Endometrial microvascular endothelial cells (primary cell): ENCODE measurements around the gene AMTN. TPM values are rescaled to one million over a fixed set of nuclear protein-coding genes. Genes with fewer than 3 reads are reported as not detected.
"Not testable (repeated sequence)": the region's sequence is repeated elsewhere in the genome, so short reads cannot be mapped to it uniquely, and the experiment has no call there.

Experiments used
- in situ Hi-C: cut with HindIII; loops from 2 replicates; pipeline ENCODE4 v1.10.0; 2017; ENCODE audit warnings: low sequenced_read_pairs, low pct_unique_long_range_greater_than_20kb; ENCODE audit errors: inconsistent ontology term
- total RNA-seq: library from RNA; depleted of rRNA; stranded (reverse); fragments of >200 nt; gene quantifications from one replicate; pipeline ENCODE4 v1.2.3, GENCODE V29; 2015; ENCODE audit errors: inconsistent ontology term

Gene AMTN, protein sequence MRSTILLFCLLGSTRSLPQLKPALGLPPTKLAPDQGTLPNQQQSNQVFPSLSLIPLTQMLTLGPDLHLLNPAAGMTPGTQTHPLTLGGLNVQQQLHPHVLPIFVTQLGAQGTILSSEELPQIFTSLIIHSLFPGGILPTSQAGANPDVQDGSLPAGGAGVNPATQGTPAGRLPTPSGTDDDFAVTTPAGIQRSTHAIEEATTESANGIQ
- total RNA-seq = not detected

DNA sequence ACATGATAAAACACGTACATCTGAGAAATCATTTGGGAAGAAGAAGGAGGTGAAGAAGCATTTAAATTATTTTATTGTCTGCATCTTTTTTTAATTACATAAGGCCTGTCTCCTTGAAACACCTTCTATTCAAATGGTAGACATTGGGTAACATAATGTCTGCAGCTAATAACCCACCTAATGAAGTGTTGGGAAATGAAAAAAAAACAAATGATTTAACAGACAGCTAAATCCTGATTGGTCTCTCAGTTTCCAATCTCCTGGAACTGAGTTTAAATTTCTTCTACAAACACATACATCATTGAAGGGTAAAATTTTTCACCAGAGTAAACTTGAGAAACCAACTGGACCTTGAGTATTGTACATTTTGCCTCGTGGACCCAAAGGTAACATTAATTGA lies at the start of gene AMTN:
Gene AMTN (plus strand): TSS at position 301 of the 400 bp plus-strand sequence. CDS start 209 bp downstream, outside the sequence.
- in situ Hi-C loops = no loop called here

DNA sequence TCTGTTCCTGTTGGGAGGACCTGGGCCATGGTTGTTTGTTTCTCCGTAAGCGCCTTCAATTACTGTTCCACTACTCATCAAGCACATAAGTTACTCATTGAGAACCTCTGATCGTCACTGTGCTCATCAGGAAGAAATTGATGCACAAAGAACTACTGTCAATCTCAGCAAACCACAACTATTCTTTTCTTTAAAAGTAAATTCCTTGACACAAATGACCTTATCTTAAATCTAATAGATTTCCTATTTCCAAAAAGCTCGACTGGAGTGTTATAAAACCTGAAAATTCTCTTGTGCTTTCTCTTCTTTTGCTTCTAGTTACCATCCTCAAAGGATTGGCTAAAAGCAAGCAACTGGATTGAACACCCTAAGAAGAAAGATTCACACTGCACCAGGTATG lies 46.5 kb upstream of the AMTN start, which contains the start of gene MUC7:
Gene MUC7 (plus strand): TSS at position 301 of the 400 bp plus-strand sequence. CDS start 1,825 bp downstream, outside the sequence.
- in situ Hi-C loops = no loop called here

DNA sequence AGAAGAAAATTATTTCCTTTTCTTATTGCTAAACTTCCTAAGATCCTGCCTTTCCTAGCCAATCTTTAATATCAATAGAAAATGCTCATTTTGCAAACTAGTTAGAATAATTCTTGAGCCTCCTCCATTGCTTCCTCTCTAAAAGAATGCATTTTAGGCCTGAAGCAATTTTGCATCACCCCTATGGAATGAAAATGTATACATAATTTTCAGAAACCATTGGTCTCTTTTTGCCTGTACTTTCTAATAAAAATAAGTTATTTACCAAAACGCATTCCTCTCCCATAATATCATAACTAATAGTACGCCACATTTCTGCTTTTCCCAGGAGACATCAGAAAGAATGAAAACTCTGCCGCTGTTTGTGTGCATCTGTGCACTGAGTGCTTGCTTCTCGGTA lies 44.7 kb upstream of the AMTN start:
- in situ Hi-C loops = no loop called here

DNA sequence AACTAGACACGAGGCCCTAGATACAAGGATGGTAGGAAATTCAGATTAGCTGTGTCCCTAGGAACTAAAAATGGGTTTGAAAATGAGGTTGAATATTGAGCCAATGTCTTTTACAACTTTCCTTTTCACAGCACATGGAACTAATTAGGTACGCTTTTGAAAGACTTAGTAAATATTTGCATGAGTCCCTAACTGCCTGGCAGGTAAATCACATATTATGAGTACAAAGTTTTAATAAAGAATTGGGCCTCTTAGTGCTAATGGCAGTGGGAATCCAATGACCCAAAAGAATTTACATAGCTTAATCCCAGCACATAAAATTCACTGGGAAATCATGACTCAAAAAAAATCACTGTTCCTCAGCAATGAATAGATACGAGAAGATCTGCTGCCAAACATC lies 29.6 kb upstream of the AMTN start:
- in situ Hi-C loops = no loop called here

DNA sequence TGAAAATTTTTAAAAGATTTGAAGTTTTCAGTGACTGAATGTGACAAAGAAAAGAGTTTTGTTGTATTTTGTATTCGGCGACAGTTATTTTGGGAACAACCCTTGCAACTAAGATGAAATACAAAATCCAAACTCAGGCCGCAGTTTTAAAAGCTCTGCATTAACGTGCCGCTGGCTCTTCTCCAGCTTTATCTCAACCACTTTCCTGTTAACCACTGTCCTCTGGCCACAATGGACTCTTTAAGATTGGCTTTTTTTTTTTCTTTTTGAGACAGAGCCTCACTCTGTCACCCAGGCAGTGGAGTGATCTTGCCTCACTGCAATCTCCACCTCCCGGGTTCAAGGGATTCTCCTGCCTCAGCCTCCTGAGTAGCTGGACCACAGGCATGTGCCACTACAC lies 22.1 kb upstream of the AMTN start:
- in situ Hi-C loops = no loop called here

DNA sequence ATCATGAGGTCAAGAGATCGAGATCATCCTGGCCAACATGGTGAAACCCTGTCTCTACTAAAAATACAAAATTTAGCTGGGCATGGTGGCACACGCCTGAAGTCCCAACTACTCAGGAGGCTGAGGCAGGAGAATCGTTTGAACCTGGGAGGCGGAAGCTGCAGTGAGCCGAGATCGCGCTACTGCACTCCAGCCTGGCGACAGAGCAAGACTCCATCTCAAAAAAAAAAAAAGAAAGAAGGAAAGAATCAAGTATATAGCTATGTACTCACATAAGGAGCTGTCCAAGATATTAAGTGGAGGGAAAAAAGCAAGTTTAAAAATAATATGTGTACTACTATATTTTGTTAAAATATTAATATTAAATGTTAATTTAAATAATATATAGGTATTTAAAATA lies 16.5 kb upstream of the AMTN start:
- in situ Hi-C loops = not testable (repeated sequence)

DNA sequence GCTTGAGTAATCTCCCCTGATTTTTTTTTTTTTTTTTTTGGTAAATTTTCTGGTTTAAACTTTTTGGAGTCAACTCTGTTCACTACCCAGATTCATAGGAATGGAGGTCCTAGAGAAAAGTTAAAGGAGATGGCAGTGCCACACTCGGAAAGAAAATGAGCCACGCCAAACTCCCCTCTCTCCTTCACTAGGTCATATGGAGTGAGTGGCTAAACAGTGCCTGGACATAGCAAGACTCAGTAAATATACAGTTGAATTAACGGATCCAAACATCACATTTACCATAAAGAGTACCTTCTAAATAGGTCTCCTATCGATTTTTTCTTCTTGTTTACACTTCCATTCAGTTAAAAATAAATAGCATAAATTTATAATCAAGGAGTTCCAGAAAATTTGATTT lies 13.6 kb upstream of the AMTN start:
- in situ Hi-C loops = no loop called here

DNA sequence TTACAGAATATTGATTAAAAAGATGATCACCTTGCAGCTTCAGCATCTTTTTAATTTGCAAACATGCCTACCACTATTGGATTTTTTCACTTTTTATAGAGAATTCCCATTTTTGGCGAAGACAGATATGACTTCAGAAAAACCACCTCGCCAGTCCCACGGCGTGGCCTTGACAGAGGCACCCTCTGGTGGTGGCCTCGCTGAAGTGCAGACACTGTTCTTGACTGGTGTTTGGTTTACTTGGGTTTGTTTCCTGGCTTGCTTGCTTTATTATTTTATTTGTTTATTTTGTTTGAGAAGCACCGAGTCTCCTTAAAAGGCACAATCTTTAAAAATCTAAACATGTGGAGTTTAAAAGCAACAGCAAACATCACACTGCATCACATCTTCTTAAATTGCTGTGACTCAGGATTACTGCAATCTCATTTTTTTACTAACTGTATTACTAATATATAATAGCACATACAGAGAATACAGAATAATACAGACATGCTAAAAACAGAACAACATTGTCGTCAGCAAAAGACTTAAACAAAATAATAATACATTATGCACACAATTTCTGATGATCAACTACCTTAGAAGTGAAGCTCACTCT lies 13.1 kb upstream of the AMTN start:
- in situ Hi-C loops = no loop called here

DNA sequence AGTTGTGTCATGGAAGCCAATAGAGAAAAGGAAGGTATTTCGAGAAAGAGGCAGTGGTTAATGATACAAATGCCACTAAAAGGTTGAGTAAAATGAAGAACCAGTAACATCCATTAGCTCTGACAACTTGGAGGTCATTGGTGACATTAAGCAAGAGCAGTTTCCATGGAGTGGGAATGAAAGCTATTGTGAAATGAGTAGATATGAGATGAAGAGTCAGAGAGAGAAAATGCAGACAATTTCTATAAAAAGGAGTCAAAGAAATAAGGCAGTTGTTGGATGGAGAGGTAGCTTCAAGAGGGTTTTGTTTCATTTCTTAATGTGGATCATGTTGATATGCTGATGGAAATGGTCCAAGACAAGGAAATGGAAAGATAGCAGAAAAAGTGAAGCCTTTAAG lies 9.6 kb upstream of the AMTN start:
- in situ Hi-C loops = no loop called here

DNA sequence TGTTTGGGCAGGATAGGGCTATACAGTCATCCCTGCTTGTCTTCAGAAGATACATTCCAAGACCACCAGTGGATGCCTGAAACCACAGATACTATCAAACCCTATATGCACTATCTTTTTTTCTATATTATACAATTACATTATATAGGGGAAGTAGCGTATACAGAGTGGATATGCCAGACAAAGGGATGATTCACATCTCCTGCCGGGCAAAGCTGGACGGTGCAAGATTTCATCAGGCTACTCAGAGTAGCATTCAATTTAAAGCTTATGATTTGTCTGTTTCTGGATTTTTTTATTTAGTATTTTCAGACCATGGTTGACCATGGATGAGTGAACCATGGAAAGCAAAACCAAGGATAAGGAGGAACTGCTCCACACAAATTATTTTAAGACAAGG lies 7.0 kb upstream of the AMTN start:
- in situ Hi-C loops = no loop called here

DNA sequence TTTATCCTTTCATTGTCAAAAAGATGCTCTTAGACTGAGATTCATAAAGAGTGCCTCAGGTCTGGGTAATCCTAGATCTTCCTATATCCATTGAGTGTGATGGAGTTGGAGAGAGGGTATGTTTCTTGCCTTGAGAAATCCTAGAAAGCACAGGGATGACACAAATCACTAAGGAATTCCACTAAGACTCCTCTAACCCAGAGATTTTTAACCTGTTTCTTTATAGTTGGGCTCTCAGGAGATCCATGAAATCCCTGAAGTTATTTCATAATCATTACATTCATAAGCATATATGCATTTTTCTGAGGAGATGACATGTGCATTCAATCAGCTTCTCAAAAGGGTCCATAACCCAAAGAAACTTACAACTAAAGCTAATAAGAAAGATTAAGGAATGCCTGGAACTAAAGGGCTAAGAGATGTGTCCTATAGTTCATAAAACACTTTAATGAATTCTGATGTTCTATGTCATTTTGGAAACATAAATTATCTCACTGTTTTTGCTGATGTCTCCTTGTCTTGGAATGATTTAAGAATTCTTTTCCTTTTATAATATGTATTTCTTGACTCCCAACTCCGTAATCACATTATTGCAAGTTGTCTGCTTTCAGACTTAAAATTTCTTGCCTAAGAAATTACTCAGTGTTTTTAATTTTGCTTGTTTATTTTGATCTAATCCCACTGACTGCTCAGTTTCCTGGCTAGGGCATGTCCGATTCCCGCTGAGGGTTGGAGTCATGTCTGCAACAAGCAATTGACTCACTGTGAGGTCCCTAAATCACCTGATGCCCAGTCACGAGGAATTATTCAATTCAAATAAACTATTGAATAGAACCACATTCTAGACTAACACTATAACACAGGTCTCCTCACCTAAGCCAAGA lies 2.8 kb upstream of the AMTN start:
- in situ Hi-C loops = no loop called here

DNA sequence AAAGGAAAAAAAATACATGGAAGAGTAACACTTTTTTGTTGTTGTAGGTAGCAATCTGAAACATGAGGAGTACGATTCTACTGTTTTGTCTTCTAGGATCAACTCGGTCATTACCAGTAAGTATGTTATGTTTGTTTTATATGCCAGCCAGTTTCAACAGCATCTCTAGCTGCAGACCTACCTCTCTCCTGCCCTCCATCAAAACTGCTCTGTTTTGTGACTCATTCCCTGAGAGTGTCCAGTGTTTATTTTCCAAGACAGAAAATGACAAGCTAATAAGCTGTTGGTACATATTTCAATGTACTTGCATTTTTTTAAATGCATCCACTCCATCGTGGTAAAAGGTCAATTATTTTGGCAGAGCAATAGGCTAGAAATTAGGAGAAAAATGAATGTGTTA lies 347 bp downstream of the AMTN start:
- in situ Hi-C loops = no loop called here

DNA sequence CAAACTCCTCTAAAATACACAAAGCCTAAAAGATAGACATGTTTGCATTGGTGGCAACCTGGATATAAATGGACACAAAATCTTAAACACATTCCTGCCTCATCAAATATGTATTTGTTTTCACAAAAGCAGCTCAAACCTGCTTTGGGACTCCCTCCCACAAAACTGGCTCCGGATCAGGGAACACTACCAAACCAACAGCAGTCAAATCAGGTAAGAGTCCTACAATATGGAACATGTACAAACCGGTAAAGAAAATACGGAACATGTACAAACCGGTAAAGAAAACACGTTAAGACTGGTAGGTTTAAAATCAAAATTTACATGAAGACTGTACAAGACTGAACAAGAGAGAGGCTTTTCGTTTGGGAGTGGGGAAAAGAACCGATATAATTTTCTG lies 4.3 kb downstream of the AMTN start:
- in situ Hi-C loops = no loop called here

DNA sequence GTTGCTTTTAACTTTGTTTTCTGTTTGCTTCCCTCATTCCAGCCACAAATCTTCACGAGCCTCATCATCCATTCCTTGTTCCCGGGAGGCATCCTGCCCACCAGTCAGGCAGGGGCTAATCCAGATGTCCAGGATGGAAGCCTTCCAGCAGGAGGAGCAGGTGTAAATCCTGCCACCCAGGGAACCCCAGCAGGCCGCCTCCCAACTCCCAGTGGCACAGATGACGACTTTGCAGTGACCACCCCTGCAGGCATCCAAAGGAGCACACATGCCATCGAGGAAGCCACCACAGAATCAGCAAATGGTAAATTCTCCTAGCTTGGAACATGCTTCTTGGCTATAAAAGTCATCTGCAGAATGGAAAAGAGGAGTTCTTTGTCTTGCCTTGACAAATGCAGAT lies 12.6 kb downstream of the AMTN start:
- in situ Hi-C loops = no loop called here

DNA sequence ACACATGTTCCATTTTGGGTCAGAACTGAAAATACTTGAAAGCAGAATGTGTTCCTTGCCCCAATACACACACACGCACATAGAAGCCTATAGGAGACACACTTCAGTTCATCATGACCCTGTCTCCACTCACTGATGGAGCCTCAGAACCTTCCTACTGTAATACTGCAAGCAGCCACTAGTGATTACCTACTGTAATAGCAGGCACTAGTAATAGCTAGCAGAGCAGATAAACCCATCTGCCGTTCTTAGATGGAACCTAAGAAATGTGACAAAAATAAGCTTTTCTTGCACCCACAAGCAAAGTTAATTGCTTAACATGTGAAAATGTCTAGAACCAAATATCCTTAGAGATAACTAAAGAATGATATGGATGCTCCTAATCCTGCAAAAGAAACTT lies 13.6 kb downstream of the AMTN start:
- in situ Hi-C loops = no loop called here

DNA sequence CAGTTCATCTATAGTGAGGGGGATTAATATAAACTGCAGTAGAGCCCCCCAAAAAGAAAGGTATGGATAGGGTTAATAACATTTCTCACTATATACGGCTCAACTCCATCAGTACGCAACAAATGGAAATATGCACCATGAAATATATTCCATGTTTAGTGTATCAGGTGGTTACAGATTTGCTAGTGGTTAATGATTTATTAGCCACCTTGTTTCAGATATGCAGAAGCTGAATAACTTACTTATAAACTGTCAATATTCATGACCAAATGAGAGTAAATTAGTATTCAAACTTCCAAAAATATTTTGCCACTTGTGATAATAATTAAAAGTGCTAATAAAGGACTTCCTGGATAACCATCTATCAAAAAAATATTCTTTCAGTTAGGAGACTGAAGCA lies 14.8 kb downstream of the AMTN start:
- in situ Hi-C loops = no loop called here

DNA sequence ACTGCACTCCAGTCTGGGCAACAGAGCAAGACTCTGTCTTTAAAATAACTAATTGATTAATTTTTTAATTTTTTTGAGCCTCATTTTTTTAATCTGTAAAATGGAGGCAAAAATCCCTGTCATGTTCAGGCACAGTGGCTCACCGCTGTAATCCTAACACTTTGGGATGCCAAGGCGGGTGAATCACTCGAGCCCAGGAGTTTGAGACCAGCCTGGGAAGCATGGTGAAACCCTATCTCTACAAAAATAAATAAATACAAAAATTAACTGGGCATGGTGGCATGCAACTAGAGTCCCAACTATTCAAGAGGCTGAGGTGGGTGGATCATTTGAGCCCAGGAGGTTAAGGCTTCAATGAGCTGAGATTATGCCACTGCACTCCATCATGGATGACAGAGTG lies 15.4 kb downstream of the AMTN start:
- in situ Hi-C loops = no loop called here

DNA sequence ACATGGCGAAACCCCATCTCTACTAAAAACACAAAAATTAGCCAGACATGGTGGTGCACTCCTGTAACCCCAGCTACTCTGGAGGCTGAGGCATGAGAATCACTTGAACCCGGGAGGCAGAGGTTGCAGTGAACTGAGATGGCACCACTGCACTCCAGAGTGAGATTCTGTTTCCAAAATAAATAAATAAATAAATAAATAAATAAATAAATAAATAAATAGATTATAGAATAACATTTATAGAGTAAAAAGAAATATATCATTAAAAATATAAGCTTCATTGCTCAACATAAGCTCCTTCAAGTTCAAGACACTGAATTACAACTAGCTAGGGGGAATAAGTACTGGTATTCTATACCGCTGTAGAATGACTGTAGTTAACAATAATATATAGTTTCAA lies 16.5 kb downstream of the AMTN start:
- in situ Hi-C loops = not testable (repeated sequence)

DNA sequence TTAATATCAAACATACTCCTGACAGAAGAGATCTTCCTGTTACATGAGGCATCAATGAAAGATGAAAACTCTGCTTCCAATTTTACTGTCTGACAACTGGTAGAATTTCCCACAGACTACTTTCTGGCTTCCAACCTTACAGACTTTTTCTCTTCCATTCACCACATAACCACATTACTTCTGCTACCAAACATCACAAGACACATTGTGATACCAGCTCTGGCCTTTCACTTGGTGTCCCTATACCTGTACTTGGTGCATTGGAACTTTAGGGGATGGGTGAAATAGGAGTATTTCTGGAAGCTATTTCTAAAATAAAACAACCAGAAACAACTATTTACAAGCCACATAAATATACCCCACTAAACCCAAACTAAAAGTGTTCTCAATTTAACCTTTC lies 20.5 kb downstream of the AMTN start:
- in situ Hi-C loops = no loop called here

DNA sequence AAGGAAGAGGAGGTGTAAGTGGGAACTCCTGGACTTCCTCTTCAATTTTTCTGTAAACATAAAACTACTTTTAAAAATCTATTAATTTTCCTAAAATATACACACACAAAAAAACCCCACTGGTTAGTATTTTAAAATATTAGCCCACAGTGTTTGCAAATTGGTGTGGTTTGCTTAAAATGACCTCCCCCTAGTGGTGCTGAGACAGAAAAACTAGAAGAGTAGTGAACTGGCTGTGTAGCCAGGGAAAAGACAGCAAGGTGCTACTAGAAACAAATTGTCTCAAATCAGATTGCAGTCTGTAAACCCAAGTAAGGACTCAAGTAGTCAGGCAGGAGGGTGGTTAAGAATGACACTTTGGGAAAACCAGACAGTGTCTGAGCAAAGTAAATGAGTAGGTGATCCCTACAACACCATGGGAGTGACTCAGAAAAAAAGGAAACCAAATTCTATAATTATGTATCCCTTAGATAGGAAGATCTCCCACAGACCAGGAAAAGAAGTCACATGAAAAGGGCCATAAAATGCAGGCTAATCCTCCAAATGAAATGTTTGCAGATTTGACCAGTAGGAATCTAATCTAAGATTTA lies 26.0 kb downstream of the AMTN start:
- in situ Hi-C loops = no loop called here
